Measurements from ENCODE around the gene MAPK7.
"Not testable (repeated sequence)": the region's sequence is repeated elsewhere in the genome, so short reads cannot be mapped to it uniquely, and the experiment has no call there.

The MAPK7 gene

DNA sequence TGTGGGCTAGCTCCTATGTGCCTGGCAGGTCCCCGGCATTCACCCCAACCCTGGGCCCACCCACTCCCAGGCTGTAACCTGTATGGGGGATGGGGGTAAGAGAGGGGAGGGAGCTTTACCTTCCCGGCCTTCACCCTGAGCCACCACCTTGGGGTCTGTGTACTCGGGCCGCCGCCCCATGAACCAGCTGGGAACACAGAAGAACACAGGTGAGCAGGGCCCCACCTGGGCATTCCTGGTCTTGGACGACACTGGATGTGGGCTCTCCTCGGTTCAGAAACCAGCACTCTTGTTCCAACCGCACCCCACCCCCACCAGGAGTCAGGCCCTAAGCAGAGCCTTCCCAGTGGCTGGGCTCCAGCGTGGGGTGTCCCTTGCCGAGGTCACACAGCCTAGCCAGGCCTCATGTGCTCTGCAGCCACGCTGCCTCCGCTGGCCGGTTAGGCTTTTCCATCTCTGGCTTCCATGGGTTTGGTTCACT, 34.6 kb upstream of the MAPK7 start:
- DNase-seq: no peak

DNA sequence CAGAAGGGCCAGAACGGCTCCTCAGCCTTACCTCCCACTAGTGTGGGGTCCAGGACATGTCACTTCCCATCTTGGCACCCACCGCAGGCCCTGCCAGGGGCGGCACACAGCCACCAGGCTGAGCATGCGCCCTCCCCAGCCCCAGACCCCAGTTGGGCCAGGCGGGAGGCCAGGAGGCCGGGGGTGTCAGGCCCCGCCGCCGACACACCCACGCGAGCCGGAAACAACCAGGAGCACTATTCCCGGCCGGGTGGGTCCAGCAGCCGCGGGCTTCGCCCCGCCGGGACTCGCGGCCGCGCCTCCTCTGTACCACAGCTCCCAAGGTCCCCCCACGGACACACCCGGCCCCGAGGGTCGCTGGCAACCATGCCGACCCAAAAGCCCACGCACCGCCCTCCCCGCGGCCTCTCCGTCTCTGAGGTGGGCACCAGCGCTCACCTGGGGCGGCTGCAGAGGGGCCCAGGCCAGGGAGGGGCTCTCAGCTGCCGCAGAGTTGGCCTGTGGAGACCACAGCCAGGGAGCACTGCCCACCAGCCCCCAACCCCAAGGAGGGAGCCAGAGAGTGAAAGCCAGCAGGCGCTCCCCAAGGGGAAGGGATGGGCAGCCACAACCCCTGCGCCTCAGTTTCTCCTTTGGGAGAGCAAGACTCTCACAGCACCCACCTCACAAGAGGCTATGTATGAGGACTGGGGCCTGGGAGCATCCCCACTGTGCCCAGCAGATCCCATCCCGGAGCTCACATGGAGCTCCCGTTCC, 33.8 kb upstream of the MAPK7 start:
- no peak for DNase-seq

DNA sequence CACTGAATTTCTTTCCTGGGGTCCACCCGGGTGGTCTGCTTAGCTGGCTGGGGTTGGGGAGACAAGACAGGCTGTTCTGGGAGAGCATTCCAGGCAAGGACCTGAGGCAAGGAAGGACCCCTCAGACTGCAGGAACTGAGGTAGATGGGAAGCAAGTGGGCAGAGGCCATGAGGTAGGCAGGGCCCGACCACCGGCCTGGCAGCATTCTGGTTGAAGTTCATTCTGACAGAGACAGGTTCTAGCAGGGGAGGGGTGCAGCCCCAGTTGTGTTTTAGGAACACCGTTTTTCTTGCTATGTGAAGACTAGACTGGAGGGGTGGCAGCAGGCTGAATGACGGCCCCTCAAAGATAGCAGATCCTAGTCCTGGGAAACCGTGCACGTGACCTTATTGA, 33.2 kb upstream of the MAPK7 start:
- DNase-seq: no peak

- DNase-seq: no peak
These were observed 32.6 kb upstream of the MAPK7 start for GRCh38 chr17:19345486-19346350.

DNA sequence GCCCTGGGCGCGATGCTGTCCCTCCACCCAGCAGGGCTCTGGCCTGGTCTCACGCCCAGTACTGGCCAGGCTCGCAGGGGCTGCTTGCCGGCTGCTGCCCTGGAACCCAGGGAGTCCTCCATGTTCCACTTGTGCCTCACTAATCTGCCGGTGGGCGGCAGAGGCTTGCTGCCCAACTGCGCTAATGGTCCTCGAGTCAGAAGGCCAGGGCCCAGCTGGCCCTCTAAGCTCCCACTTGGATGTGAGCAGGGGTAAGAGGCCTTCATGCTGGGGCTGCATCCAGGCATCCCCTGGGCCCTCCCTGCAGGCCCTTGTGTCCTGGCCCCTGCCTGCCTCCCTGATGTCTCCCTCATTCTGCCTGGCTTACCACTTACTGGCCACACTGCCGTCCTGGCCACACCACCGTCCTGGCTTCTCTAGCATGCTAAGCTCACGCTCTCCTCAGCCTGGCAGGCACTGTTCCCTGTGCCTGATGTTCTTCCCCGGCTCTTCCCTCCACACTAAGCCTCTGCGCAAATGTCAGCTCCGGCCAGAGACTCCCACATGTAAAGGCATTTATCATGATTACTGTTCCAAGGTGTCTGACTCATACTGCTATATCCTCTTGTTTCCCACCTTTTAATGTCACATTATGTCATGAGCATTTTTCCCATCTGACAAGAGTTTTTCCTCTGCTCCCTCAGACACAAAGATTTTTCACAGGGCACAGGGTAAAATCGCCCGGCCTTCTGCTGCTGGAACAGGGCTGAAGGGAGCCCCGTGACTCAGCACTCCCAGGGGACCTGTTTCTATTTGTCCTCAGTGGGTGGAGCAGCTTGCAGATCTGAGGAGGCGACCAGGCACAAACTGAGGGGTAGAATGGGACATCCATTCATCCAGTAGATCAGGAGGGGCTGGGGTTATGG, 31.7 kb upstream of the MAPK7 start:
- DNase-seq: no peak

DNA sequence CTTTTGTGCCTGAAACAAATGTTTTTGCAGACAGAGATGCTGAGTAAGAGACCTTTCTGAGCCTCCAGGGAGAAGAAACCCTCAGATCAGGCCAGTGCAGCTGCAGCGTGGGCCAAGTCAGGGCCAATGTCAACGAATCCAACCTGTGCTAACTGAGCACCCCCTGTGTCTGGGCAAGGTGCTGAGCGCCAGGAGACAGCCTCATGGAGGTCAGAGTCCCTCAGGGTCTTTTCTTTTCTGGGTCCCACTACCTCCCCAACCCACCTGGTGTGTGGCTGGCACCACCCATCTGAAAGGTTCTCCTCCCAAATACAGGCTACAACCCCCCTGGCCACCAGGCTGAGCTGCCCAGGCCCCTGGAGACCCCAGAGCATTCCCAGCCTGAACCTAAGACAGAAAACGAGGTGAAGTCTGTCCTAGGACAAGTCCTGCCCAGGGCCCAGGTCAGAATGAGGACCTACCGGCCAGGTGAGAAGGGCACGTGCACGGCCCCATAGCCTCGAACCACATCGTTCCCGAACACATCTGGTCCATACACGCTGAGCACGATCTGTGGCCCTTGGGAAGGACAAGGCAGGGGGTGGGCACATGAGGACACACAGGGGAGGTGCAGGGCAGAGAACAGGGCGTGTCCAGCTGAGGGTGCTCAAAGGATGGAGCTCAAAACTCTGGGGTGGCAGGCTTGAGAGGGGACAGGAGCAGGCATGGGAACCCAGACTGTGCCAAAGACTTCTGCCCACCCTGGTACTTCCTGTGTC, 30.8 kb upstream of the MAPK7 start:
- DNase-seq: no peak

DNA sequence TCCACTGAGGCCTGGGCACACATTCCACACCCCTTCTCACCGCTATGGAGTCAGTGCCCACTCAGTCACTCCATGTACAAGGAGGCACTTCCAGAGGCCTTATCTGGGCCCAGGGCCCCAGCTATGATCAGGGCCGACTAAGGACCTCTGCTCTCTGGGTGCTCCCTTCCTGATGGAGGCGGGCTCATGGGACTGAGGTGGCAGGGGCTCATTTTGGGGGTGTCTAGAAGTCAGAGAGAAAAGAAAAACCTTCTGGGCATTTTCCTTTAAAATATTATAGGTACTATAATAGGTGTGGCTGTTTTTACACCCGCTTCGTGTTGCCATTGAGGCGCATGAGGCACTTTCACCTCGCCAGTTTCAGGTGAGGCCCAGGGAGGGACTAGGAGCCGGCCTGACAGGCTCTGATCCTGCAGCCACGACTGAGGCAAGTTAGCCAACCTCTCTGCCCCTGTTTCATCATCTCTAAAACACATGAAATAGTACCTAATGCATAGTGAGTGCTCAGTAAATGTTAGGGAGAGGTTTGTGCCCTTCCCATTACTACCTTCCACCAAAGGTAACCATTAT, 30.1 kb upstream of the MAPK7 start:
- no peak for DNase-seq

GRCh38 chr17:19348806-19349205, 29.5 kb upstream of the MAPK7 start:
- no peak for DNase-seq

DNA sequence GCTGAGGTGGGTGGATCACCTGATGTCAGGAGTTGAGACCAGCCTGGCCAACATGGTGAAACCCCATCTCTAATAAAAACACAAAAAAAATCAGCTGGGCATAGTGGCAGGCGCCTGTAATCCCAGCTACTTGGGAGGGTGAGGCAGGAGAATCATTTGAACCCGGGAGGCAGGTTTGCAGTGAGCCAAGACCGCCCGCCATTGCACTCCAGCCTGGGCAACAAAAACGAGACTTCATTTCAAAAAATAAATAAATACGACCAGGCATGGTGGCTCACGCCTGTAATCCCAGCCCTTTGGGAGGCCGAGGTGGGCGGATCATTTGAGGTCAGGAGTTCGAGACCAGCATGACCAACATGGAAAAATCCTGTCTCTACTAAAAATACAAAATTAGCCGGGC, 24.9 kb upstream of the MAPK7 start:
- DNase-seq: not testable (repeated sequence)

DNA sequence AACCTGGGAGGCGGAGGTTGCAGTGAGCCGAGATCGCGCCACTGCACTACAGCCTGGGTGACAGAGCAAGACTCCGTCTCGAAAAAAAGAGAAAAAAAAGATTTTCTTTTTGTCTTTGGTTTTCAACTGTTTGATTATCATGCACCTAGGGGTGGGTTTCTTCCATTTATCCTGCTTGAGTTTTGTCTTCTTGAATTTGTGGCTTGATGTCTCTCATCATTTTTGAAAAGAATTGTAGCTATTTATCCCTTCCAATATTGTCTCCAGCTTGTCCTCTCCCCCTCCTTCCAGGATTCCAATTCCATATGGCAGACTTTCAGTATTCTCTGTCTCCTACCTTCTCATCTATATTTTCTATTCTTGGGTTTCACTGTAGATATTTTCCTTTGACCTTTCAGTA, 23.6 kb upstream of the MAPK7 start:
- DNase-seq: no peak

DNA sequence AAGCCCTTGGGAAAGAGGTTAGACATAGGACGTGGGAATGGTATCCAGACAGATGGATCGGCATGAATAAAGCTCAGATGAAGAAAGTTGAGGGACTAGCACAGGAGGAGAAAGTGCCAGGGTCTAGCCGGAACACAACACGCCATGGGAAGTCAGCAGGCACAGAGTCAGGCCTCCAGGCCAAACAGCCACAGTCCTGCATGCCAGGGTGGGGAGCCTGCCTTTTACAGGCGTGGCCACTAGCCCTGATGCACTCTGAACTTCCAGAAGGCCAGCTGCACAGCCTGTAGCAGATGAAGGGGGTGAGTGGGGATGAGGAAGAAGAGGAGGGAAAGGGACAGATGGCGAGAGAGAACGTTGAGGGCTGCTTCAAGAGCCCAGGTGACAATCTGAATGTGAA, 20.9 kb upstream of the MAPK7 start:
- no peak for DNase-seq

DNA sequence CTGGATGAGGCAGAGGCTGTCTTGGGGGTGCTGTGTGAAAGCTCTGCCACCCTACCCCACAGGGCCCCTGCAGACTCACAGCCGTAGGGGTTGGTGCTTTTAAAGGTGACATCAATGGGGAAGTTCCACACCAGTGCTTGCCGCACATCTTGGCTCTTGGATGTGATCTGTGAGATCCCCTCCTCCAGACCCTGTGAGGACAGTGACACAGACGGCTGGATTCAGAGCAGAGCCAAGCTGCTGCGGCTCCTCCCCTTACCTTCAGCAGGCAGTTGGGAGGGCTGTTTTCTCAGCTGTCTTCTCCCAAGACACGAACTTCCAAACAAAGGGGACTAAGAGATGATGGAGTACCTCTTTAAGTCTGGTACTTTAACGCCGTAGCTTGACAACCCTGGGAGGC, 20.5 kb upstream of the MAPK7 start:
- DNase-seq: no peak

- no peak for DNase-seq
These were observed 19.1 kb upstream of the MAPK7 start for GRCh38 chr17:19359151-19359550.

GRCh38 chr17:19359856-19360255, 18.4 kb upstream of the MAPK7 start:
- DNase-seq: no peak

- no peak for DNase-seq
These were observed 17.5 kb upstream of the MAPK7 start for GRCh38 chr17:19360772-19361171.

DNA sequence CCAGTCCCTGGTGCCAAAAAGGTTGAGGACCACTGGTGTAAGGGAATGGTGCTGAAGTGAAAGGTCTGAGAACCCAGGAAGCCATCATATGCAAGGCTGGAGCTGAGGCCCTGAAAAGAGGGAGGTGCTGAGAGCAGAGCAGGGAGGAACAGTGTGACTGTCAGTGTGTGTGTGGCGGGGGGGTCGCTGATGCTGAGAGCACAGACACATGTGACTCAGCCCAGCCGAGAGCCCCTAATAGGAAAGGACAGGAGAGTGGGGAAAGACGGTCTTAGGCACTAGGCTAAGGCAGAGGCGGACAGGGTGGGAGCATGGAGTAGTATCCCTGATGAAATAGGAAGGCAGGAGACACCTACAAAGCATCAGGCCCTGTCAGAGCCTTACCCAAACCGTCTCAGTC, 17.0 kb upstream of the MAPK7 start:
- DNase-seq: no peak

DNA sequence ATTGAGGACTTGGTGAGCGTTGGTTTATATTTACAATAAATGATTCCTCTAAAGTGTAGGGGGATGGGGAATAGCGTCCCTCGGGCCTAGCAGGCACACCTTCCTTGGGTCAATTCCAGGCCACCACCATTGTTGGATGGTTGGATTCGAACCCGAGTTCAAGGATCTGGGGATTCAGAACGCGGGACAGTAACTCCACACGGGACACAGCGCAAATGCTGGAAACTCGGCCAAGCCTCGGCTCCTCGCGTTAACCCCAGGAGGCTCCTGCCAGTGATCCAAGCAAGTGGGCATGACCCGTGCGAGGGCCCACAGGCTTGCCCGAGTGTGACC, 16.4 kb upstream of the MAPK7 start:
- peak; percentile 69 for DNase-seq

- peak; percentile 95 for DNase-seq
These were observed 15.8 kb upstream of the MAPK7 start, which contains the start of gene B9D1 for GRCh38 chr17:19362277-19363113. TSS of gene B9D1 (minus strand) at chr17:19362723. CDS start at chr17:19362569, 154 bp downstream.

DNA sequence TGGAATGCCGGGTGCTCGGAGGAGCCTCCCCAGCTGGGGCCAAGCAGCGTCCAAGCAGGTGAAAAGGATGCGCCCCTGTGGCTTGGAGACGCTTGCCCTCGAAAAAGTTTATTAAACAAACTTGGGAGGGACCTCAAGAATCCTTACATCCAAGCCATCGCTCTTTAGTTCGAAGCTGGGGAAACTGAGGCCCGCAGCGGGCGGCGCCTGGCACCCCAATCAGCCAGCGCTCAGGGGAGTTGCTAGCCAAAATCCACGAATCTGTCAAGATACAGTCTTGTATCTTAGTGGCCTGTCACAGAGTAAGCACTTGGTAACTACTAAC, 15.2 kb upstream of the MAPK7 start:
- DNase-seq: no peak

- no peak for DNase-seq
These were observed 14.8 kb upstream of the MAPK7 start for GRCh38 chr17:19363460-19364035.

Data from midbrain (tissue), 1 donor.